GM18873 (cell line): ENCODE results near the gene SETD3.

Experiments used
- ATAC-seq: cut with Tn5 transposase; IDR thresholded peaks from one replicate; pipeline ENCODE4 v1.9.1; 2021; ENCODE audit warnings: mild to moderate bottlenecking, moderate library complexity, moderate number of reproducible peaks; ENCODE audit not compliant: unreplicated experiment, low FRiP score

The SETD3 gene

DNA sequence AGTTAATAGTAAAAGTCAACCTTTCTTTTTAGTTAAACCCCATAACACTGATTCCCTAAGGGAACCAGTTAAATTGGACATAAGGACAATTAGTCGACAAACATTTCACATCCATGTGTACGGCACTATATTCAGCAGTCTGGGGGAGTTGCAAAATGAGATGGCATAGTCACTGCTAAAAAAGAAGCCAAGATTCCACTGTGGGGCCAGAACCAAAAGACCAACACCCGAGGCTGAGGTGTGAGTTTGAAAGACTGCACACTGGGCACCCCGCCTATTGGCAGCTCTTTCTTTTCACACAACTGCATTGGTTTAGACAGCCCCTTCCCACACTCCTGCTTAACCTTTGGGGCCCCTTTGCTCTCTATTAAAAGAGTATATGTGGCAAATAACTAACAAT, 16.7 kb downstream of the SETD3 start:
- ATAC-seq: no peak

DNA sequence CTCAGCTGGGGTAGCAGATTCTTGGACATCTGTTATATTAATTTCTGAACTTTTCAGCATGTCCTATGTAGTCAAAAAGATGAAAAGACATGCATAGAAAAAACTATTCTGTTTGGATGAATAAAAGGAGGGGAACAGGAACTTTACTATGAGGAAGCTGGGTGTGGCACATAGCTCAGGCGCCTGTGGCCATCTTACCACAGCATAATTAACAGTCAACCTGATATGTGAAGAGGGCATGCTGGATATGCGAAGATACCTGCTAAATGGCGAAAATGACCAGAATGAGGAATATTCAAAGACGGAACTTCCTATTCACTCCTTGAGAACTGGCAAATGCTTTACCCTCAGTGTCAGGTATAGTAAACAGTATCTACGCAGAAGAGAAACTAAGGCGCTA, 18.4 kb downstream of the SETD3 start:
- ATAC-seq: no peak

- no peak for ATAC-seq
These were observed 19.1 kb downstream of the SETD3 start for GRCh38 chr14:99461411-99462085.

- ATAC-seq: no peak
These were observed 19.9 kb downstream of the SETD3 start for GRCh38 chr14:99460793-99461192.

DNA sequence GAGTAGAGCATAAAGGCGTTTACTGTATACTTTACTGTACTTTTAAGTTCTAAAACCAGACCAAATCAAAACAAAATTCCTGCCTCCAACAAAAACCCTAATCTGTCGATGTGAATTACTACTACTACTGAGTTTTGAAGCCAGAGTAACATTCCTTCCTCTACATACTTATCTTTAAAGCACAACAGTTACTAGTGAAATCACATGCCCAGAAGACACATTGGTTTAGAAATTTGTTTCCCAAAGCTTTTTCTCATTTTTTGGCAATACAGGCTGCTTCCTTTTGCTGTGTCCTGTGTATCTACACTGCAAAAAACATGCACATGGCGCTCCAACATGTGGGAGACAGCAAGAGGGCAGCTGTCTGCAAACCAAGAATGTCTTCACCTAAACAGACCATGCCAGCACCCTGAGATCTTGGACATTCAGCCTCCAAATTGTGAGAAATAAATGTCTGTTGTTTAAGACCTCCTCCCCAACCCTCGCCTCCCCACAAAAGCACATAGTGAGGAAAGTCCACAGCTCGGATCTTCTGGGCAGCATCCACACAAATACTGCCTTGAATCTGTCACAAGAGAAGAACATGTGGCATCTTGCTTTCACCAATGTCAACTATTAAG, 21.1 kb downstream of the SETD3 start:
- ATAC-seq: no peak

GRCh38 chr14:99454246-99454645, 26.4 kb downstream of the SETD3 start:
- no peak for ATAC-seq

- no peak for ATAC-seq
These were observed 27.7 kb downstream of the SETD3 start for GRCh38 chr14:99452968-99453367.

GRCh38 chr14:99451234-99451633, 29.4 kb downstream of the SETD3 start:
- ATAC-seq: no peak

- no peak for ATAC-seq
These were observed 30.4 kb downstream of the SETD3 start for GRCh38 chr14:99450266-99450665.

DNA sequence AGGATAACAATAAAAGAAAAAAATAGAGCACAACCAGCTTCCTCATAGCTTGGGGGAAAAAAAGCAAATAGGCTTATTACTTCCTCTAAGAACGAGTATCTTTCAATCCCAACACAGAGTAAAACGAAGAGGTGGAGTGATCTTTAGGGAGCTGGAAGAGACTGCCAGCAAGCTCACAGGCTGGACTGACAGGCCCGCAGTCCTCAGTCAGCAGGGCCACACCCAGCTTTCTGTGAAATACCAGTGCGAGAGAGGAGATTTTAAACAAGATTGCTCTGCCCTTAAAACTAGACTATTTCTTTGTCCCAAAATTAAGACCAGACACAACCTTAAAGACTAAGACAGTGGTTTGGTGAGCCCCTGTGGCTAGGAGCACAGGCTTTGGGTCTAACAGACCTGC, 32.9 kb downstream of the SETD3 start:
- no peak for ATAC-seq

DNA sequence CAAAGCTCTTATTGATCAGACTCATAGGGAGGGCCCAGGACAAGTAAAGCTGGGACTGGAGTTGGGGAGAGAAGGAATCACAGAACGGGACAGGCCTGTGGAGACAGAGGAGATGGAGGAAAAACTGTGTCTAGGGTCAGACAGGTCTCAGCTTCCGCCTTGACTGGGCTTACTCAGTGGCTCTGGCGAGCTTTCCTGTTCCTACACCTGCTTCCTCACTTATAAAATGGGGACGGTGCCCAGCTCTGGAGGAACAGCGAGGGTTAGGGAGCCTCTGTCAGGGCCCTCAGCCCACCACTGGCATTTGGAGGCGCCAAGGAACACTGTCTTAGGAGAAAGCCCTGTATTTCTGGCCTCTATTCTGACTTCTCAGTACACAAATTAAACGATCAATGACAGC, 34.7 kb downstream of the SETD3 start:
- no peak for ATAC-seq

DNA sequence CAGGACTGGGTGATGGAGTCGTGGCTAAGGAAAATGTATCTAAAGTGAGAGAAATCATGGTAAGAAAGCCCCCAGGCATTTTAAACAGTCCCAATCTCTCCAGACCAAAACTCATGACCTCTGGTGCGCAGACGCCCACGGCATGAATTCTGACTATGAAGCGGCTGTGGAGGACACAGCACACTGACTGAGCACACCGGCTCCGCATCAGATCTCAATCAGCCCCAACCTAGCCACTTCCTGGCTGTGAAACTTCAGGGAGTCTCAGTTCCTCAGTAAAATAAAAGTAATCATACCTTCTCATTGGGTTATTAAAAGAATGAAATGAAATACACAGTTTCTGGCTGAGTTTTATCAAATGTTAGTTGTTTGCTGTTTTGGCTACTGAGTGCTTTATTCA, 38.7 kb downstream of the SETD3 start:
- ATAC-seq: no peak

DNA sequence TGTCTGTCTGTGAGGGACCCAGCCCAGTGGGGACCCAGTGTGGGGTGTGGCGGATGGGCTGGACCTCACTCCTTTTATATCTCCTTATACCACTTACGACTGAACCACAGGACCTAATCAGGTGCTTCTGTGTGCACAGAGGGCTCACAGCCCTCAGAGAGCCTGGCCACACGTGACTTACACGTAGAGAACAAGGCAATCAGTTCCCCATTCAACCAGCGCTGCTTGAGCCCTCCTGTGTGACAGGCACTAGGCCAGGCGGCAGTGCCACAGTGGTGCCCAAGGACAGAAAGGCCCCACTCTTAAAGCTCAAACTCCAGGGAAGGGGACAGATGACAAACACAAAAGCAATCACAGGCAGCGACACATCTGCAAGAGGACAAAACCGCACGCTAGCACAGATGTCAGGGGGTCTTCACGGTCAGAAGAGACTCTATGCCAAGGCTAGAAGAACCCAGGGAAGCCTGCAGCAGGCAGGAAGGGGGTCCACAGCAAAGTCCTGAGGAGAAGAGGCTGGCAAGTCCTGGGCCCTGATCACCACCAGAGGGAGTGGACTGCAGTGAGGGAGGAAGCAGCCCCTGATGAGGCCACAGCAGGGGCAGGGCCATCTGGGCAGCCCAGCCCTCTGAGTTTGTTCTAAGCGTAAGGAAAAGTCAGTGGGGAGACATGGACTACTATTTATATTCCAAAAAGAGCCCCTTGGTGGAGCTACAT, 39.3 kb downstream of the SETD3 start:
- ATAC-seq: no peak

GRCh38 chr14:99440278-99440677, 40.4 kb downstream of the SETD3 start:
- no peak for ATAC-seq

DNA sequence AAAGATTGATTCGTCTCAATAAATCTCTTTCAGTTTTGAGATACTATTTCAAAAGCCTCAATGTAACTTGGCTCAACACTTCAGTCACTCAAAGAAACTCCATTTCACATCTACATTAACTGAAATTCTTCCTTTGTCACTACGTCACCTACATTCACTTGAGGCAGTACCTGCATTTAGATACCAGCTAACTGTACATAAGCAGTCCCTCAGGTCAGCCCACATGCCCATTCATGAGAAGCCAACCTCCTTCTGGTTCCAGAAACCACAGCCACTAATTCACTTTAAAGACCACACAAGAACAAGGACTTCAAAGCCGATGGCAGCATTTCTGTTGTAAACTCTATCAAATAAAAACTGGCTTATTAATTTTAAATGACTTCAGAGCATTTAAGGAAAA, 43.0 kb downstream of the SETD3 start:
- no peak for ATAC-seq

DNA sequence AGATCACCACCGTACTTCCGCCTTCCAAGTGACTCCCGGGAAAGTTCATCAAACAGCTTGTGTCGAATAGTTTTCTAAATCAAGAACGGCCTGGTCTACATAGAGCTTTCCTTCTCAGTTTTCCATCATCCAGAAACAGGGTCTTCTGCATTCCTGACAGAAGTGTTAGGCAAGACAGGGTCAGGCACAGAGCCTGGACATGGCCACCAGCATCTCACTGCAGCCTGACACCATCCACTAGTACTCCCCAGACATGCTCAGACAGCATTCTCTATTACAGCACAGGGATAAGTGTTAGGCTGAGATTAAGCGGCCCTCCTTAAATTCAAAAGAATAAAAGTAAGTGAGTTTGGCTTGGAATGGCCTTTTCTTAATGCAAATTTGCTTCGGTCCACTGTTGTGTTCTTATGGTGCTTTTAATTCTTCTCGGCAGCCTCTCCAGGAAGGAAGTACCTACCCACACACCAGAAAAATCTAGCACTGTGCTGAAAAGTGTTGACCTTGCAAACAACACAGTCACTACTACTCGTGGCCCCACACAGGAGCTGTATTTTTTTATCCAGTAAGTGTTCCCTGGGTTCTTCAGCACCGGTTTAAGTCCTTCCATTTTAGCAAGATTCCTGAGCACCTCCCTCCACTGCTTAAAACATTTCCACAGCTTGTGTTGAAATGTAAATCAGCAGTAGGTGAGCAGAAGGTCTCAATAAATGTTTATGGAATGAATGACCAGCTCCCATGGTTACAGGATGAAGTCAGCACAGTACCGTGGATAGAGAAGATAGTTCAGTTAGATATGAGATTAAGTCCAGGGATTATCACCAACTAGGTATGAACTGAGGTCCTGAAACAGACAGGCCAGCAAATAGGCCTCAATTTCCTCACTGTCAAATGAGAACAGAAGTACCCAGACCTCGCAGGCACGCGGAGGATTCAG, 44.1 kb downstream of the SETD3 start:
- ATAC-seq: no peak

DNA sequence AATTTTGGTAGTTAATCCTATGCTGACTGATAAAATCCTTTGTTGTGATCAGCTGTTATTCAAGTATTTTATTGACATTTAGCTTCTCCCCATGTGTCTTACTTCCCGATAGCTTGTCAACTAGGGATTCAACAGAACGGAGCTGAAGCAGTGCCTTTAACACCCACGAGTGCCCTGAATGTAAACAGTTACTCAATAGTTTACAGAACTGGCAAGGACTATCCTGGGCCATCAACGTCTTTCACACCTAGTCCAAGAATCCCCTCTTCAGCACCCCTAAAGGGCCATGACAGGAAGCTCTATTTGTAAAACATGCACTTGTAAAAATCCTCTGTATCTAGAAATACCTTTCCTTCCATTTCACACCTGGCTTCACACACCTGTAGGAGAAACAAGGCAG, 45.3 kb downstream of the SETD3 start:
- ATAC-seq: no peak

DNA sequence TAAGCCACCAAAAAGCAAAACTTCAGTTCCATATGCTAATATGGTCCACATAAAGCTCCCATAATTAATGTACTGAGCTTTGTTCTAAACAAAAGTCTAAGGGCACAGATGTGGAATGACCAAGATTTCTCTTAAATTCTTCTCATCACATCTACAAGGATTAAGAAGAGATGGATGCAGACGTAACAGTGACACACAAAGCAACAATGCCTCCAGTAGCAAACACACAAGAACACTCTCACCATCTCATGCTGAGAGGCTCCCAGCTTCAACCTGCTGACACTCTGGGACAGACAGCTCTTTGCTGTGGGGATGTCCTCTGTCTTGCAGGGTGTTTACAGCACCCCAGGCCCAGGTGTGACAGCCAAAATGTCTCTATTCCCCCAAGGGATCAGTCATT, 48.2 kb downstream of the SETD3 start:
- no peak for ATAC-seq

- no peak for ATAC-seq
These were observed 48.7 kb downstream of the SETD3 start for GRCh38 chr14:99431986-99432385.

GRCh38 chr14:99430491-99430890, 50.2 kb downstream of the SETD3 start:
- ATAC-seq: no peak
